Activated CD8-positive, alpha-beta memory T cell treated with anti-CD3 and anti-CD28 coated beads for 1 hour (primary cell): Measurements from ENCODE around the gene KIRREL3.

Experiments
- DNase-seq, 2 donors: peaks; one replicate each; pipeline ENCODE4 v3.0.0-alpha.2; 2020; ENCODE audit warnings: low read depth in 1 of 2; ENCODE audit errors: extremely low read depth in 1 of 2

Gene KIRREL3

DNA sequence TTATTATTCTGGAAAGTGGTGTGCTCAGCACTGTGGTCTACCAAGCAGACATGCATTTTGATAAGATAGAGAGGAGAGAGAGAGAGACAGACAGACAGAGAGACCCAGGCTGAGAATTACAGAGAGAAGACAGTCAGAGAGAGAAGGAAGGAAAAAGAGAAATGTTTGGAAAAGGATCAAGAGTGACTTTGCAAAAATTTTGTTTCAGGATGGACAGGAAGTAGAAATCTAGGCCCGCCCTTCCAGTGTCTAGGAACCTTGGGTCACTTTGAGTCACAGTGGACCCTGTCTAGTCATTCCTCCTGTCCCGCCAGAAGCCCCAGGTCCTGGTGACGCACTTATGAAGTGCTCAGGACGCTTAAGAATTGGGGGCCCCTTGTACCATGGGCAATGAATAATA is 478.4 kb downstream of the KIRREL3 start:
- no peak for DNase-seq

DNA sequence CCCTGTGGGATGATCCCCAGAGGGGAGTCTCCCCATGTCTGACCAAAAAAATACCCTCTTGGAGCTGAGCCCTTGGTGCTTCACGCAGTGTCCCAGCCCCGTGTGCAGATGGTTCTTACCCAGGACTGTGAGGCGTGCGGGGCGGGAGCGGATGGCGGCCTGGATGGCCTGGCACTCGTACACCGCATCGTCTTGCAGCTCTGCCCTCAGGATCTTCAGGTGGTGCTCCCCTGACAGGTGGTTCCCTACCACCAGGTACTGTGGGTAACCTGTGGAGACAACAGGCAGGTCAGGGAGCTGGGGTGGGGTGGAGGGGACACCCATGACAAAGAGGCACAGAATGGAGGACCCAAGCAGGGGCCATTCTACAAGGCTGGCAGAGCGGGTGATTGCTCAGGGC is 479.4 kb downstream of the KIRREL3 start:
- no peak for DNase-seq

DNA sequence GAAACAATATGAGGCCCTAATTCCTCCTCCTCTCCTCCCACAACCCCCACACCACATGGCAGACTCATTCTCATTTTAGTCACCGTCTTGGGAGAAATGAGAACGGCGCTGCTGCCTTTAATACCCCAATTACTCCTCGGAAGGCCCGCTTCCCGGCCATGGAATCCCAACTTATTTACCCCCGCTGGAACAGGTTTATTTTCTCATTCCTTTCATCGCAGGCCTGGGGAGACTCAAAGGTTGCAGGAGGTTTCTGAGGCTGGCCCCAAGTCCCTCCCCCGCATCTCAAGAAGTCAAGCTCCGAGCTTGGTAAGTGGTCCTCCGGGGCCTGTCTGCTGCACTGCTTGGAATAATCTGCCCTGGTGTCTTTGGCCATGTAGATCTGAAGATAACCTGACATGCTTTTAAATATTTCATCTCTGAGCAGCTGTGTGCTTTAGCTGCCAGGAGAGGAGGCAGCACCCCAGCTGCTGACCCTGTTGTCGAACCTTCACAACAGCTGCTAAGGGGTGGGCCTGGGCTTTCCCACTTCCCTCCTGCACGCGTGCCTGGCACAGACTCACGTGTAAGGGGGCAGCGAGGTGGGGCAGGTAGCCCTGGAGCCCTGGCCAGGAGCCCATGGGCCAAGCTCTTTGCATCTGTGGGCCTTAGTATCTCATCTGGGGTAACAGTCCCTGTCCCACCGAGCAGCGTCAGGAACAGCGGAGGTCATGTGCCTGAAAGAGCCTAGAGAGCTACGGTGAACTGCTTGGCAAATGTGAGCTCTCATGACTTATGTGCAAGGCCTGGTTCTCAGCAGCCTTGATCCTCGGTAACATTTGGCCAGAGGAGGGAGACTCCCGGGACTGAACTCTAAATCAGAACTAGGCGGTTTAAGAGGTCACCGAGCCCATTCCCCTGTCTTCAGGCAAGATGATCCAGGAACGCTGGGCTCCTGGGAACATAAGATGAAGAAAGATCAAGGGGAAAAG is 480.5 kb downstream of the KIRREL3 start:
- DNase-seq = no peak

DNA sequence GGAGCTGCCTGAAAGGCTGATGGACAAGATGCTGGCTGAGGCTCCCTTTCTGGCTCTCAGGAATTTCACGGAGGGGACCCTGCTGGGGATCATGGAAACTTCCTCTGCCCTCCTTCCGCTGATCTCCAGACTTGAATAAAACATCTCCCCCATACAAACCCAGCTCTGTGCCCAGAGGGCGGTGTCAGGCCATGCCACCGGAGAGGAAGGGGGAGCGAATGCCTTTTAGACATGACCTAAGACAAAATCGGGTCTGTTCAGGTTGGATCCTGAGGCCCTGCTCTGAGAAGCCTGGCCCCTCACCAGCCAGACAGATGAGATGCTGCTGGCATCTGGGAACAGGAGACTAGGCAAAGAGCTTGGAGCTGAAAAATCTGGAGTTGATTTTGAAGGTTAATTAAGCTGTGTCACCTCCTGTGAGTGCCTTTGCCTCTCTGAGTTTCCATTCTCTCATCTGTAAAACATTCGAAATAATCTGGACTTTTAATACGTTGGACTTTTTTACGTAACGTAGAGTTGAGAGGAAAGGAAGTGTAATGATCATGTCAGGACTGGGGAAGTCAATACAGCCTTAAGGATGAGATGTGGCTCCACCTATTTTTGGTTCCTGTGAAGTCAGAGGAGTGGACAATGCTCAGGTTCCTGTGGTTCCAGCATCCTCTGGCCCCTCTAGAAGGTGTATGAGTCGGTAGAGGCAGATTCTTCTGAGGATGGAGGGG is 481.4 kb downstream of the KIRREL3 start:
- no peak for DNase-seq

DNA sequence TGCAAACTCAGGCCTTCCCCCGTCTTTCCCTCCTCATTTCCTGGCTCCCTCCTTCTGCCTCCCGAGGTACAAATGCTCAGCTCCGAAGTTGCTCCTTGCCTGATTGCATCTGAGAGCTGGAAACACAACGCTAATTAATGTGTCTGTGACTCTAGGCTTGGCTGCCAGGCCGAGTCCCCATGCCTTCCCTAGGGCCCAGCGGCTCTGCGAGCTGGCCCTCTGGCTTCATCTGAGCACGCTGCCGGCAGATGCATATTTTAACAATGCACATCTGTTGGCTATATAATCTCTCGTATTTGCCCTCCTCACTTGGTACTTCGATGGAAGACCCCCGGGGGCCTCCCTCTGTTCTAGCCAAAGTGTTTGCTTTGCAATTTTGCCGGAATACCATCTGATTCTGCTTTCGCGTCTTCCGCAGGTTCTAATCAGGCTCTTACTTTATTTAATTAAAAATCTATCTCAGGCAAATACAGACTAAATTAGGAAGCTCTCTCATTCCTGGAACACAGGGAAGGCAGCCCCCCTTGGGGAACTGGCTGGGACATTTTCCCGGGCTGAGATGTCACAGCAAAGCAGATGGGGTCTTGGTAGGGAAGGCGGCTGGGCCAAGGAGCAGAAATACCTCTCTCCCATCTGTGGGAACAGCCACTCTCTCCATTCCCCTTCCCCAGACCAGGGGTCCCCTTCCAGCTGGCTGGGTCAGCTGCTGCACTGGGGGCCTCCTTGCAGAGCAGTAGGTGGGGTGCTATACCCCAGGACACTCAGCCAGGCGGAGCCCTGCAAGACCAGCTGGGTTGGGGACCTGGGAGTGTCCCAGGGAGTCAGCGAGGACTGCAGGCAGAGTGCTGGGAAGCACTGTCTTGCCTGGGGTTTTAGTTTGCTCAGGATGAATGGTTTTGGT is 482.2 kb downstream of the KIRREL3 start:
- no peak for DNase-seq

- no peak for DNase-seq
Measured at GRCh38 chr11:126515501-126515900, 485.1 kb downstream of the KIRREL3 start.

DNA sequence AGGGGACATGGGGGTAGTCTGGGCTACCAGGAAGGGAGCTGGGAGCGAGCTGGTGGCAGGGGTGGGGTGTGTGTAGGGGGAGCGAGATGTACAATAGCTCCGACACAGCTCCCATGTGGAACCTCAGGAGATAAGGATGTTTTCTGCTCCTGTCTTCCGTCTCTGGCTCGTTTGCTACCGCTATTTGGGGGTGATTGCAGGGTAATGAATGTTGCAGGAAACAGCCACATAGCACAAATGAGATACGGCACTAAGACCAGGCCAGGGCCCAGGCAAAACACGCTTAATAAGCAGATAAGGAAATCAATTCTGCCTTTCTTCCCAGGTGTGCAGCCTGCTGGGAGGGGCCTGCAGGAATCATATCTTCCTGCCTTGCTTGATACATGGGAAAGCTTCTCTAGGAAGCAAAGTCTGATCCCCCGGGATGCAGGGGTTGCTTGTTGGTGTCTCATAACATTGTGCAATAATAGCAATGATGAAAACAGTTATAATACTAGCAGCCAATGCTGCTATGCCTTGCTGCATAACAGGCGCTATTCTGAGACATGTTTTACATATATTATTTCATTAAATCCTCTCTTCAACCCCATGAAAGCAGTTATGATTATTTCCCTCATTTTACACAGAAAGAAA is 486.4 kb downstream of the KIRREL3 start:
- DNase-seq = no peak

DNA sequence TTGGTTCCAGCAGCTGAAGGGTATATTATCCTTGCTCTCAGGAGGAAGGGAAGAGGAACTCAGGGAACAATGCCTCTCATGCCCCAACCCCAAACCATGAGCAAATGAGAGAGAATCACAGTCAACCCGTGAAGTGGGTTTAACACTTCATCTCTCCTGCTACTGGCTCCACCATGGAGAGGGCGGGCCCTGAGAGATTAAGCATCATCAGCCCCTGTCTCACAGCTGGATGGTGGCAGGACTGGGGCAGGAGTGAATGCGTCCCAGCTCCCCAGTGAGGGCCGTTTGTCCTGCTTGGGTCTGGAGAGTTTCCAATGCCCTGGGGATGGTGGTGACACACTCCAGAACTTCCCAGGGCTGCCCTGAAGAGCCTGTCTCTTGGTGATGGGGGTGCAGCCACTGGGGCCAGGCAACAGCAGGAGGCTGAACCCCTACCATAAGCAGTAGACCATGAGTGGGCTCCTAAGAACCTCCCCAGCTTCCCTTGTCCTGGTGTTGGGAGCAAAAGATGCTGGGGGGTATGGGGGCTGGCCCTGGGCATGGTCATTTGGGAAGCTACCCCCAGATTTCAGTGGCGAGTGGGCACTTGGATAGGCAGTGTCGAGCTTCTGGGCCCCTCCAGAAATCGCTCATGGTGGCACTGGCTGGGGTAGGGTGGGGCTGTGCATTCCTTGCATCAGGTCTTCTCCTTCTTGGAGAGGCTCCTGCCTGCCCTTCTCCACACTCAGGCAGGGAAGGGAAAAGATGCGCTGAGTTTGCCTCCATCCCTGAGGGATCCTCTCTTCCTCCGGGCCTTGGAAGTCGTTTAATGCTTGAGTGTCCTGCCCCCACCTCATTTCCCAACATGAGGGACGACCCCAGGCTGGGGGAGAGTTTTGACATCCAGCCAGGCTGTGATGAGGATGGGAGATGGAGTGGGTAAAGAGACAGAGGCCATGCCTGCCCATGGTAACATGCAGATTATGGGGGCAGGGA is 487.5 kb downstream of the KIRREL3 start:
- DNase-seq = no peak

DNA sequence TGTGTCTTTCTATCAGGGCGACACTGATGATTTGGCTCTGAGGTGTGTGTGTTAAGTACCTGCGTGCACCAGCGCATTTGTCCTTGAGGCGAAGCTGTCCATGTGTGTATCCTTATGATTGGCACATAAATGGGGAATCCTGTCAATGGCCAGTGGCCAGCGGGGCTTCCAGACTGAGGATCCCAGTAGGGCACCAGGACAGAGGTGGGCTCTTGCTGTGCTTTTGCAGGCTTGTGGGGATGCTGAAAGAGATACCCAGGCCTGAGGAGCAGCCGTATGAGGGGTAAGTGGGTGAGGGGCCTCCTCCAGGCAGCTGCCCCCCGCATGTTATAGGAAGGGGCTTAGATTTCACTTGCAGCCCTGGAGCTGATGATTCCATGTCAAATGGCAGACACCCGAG is 488.3 kb downstream of the KIRREL3 start:
- DNase-seq = no peak

DNA sequence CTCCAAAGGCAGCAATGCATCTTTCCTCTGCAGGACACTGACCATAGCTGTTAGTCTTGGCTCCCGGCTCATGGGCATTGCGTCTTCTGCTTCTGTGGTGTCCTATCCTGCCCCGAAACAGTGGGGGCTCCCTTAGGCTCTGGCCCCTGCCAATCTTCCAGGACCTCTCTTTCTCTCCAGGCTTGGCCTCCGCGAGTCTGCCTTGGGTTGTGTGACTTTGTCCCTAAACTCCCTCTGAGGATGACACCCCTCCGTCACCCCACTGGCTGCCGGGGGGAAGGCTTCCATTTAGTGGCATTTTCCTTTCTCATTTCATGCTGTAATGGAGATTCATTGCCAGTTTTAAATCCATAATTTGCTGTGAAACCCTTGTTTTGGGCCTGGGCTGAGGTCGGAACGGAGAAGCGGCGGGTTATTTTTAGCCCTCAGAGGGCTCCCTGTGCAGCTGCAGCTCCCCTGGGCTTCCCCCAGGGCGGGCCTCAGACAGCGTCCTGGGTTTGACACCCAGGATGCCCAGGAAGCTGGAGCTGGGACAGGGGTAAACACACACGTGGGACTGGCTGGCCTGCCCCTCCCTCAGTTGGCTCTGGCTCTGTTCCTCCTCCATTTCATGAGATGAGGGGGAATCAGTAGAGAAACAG is 489.0 kb downstream of the KIRREL3 start:
- no peak for DNase-seq

DNA sequence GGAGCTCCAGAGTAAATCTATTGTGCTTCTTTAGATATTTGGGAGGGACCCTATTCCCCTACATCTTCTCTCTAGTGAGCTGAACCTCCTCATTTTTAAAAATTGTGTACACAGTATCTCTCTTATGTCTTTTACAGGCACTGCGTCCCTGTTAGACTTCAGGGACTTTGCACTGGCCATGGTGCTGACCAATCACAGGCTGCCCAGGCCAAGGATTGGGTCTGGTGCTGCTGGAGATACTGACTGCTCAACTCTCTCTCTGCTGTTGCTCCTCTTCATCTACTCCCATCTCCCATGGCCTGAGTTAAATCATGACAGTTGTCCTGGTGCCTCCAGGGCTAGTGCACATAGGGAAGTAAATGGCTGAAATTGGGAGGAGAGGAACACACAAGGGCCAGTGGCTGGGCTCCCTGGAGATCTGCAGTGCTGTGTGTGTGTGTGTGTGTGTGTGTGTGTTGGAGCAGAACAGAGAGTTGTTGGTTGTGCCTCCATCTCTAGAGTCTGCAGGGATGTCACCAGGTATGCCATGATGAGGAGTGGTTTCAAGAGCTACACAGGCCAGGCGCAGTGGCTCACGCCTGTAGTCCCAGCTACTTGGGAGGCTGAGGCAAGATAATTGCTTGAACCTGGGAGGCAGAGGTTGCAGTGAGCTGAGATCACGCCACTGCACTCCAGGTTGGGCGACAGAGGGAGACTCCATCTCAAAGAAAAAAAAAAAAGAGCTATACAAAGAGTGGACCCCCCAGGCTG is 489.8 kb downstream of the KIRREL3 start:
- DNase-seq = no peak

GRCh38 chr11:126507646-126508045 is 492.9 kb downstream of the KIRREL3 start:
- no peak for DNase-seq

DNA sequence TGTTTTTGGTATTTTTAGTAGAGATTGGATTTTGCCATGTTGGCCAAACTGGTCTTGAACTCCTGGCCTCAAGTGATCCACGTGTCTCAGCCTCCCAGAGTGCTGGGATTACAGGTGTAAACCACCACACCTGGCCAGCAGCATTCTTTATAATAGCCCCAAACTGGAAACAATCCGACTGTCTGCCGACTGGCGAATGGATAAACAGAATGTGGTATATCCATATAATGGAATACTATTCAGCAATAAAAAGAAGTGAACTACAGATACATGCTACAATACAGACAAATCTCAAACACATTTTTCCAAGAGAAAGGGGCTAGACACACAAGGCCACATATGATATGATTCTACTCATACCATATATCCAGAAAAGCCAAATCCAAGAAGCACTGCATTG is 493.8 kb downstream of the KIRREL3 start:
- no peak for DNase-seq

GRCh38 chr11:126502982-126503381 is 497.6 kb downstream of the KIRREL3 start:
- no peak for DNase-seq

- no peak for DNase-seq
Measured at GRCh38 chr11:126502159-126502558, 498.4 kb downstream of the KIRREL3 start.

DNA sequence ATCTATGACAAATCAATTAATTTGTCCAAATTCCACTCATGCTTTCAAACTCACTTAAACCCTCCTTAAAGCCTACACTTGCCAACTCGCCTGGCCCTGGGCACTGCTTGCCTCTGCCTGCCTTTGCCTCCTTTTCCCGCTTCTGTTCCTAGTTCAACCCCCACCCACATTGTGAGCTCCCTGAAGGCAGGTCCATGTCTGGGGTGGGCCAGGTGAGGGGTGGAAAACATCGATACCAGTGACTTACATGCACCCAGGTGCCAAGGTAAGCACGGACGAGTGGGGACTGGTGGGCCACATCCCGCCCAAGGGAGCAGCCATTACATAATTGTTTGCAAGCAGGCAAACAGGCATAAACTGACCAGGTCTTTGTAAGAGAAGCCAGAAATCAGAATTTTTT is 498.9 kb downstream of the KIRREL3 start:
- no peak for DNase-seq

- no peak for DNase-seq
Measured at GRCh38 chr11:126500981-126501380, 499.6 kb downstream of the KIRREL3 start.

DNA sequence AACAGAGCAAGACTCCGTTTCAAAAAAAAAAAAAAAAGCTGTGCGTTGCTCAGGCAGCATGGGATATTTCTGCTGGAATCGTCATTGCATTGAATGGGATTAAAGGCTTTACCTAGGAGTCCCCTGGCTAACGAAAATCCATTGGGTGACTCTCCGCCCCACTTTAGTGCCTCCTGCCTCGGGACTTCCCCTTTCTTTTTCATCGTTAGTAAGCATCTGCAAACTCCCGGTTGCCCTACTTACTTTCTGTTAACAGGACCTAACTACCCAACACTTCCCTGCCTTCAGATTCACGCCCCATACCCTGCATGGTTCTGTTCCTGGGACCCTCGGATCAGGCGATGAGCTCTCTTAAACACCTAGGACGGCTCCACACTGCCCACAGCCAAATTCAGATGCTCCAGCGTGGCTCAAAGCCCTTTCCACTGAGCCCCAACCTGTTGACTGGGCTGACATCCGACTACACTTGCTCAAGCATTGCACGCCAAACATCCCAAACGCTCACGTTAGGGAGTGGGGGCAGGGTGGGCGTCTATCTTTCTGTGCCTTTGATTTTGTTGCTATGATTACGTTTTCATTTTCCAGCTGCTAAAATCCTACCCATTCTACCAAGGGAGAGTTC is 501.3 kb downstream of the KIRREL3 start:
- DNase-seq = no peak
